Activated B cell treated with CpG ODN at 0.5 μM for 24 hours (primary cell): Measurements from ENCODE around the gene UBE3A. TPM values are rescaled to one million over a fixed set of nuclear protein-coding genes. Genes with fewer than 3 reads are reported as not detected.
"Not testable (repeated sequence)": the region's sequence is repeated elsewhere in the genome, so short reads cannot be mapped to it uniquely, and the experiment has no call there.

ENCODE experiments used
- ATAC-seq: fragments of 200-7000 bp; cut with Tn5 transposase; one replicate; pipeline ENCODE4 v1.10.0; 2021; ENCODE audit warnings: low read depth, mild to moderate bottlenecking, moderate library complexity
- CTCF ChIA-PET: fragments of 350-600 bp; sonication (Branson Sonifier 250); formaldehyde crosslinking; loops from one replicate; lab custom pipeline; 2021; ENCODE audit warnings: antibody characterized with exemption; lab: Charles Lee
- POLR2A ChIA-PET: fragments of 350-600 bp; sonication (Branson Sonifier 250); formaldehyde crosslinking; loops from one replicate; lab custom pipeline; 2021; ENCODE audit warnings: antibody characterized with exemption; lab: Charles Lee
- DNase-seq: peaks from one replicate; pipeline ENCODE4 v3.0.0; 2022
- H3K27ac Mint-ChIP-seq: one replicate; pipeline ENCODE4 v1.8.0; 2020; ENCODE audit warnings: mixed read lengths
- H3K27me3 Mint-ChIP-seq: one replicate; pipeline ENCODE4 v1.8.0; 2021; ENCODE audit warnings: mixed read lengths
- H3K36me3 Mint-ChIP-seq: one replicate; pipeline ENCODE4 v1.8.0; 2021; ENCODE audit warnings: low read depth, mixed read lengths
- H3K4me1 Mint-ChIP-seq: one replicate; pipeline ENCODE4 v1.8.0; 2021; ENCODE audit warnings: mixed read lengths
- H3K4me3 Mint-ChIP-seq: one replicate; pipeline ENCODE4 v1.8.0; 2020; ENCODE audit warnings: mild to moderate bottlenecking, mixed read lengths
- H3K9me3 Mint-ChIP-seq: one replicate; pipeline ENCODE4 v1.8.0; 2020; ENCODE audit warnings: mixed read lengths
- CTCF ChIP-seq: fragments of 200-600 bp; IDR thresholded peaks from one replicate; pipeline ENCODE4 v1.8.0; 2022; ENCODE audit warnings: antibody characterized with exemption, mild to moderate bottlenecking
- intact Hi-C: fragments of 100-400 bp; cut with micrococcal nuclease; formaldehyde crosslinking; loops from one replicate; pipeline ENCODE4 v1.15.1; 2024
- total RNA-seq: library from RNA; stranded (reverse); gene quantifications from 2 replicates; pipeline ENCODE4 v1.2.3, GENCODE V29; 2022

The UBE3A gene
- total RNA-seq, 1 donor from 2014 or later = 122 TPM

DNA sequence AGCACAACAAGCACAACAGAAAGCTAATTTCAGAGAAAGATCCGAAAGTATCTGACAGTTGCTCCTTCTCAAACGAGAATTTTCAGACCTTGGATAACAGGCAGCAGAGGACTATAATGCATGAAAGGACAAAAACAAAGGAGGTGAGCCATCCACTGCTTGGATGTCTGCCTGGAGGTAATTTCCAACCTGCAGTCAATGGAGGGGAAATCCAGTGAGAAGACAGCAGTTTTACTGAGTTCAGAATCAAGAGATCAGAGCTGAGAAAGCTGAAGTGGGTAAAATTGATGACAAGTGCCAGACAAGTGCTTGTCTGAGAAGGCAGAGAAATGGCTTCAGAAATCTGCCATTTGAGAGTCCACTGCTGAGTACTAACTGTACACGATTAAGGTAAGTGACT, 22.1 kb downstream of the UBE3A start:
- Mint-ChIP-seq H3K4me1 (peaks cover 77% of the 10 kb centered on the region), H3K27me3 (no peaks in the 10 kb centered on the region), H3K36me3 (peaks cover 38% of the 10 kb centered on the region), H3K9me3 (peaks cover 12% of the 10 kb centered on the region), H3K4me3 (no peak overlapping the region), H3K27ac (no peak overlapping the region)
- DNase-seq (no peak), ATAC-seq (no peak)
- intact Hi-C loops = loop anchor here (2.0 kb wide), 1 partner anchor 14 kb away; no protein-coding TSS in a partner anchor
- no peak for TF ChIP-seq CTCF
- CTCF ChIA-PET = no interaction called here
- POLR2A ChIA-PET = interaction anchor here (1.1 to 1.2 kb wide), 2 partner anchors 15 to 21 kb away, joined by 3 read pairs; no protein-coding TSS in a partner anchor

DNA sequence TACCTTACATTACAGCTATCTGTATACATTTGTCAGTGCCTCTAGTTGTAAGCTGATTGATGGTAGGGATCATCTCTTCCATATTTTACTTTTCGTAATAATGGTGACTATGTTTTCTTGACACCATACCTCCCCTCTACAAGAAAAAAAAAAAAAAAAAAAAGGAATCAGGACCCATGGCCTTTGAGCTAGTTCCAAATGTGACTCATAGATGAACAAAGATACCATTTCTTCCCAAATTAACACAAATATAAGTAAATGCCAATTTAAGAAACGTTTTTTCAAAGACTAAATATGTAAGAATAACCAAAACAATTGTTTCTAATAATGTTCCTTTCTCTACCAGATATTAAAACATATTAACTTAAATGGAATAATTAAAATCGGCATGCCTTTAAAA, 23.1 kb downstream of the UBE3A start:
- Mint-ChIP-seq H3K27me3 (no peaks in the 10 kb centered on the region), H3K9me3 (peaks cover 12% of the 10 kb centered on the region), H3K27ac (no peak overlapping the region), H3K36me3 (peaks cover 28% of the 10 kb centered on the region), H3K4me3 (no peak overlapping the region), H3K4me1 (peaks cover 77% of the 10 kb centered on the region)
- TF ChIP-seq CTCF = no peak
- ChIA-PET CTCF (interaction anchor here (0.6 kb wide), 1 partner anchor 61 kb away, joined by 3 read pairs; no protein-coding TSS in a partner anchor), POLR2A (no interaction called here)
- intact Hi-C loops = loop anchor here (2.0 kb wide), 1 partner anchor 15 kb away; no protein-coding TSS in a partner anchor
- no peak for ATAC-seq
- DNase-seq = no peak

GRCh38 chr15:25415217-25415616, 23.6 kb downstream of the UBE3A start:
- Mint-ChIP-seq H3K4me3 (no peak overlapping the region), H3K27ac (no peak overlapping the region), H3K4me1 (peaks cover 81% of the 10 kb centered on the region), H3K27me3 (no peaks in the 10 kb centered on the region), H3K36me3 (peaks cover 25% of the 10 kb centered on the region), H3K9me3 (peaks cover 12% of the 10 kb centered on the region)
- POLR2A ChIA-PET = no interaction called here
- intact Hi-C loops = no loop called here
- DNase-seq (no peak), ATAC-seq (no peak)
- CTCF ChIA-PET = interaction anchor here (0.6 kb wide), 1 partner anchor 62 kb away, joined by 3 read pairs; no protein-coding TSS in a partner anchor
- TF ChIP-seq CTCF = no peak

GRCh38 chr15:25410649-25411048, 28.2 kb downstream of the UBE3A start:
- DNase-seq (no peak), ATAC-seq (no peak)
- intact Hi-C loops = no loop called here
- Mint-ChIP-seq H3K9me3 (no peaks in the 10 kb centered on the region), H3K4me3 (no peak overlapping the region), H3K36me3 (peaks cover 12% of the 10 kb centered on the region), H3K4me1 (peaks cover 74% of the 10 kb centered on the region), H3K27me3 (no peaks in the 10 kb centered on the region), H3K27ac (no peak overlapping the region)
- POLR2A ChIA-PET = no interaction called here
- CTCF ChIA-PET = no interaction called here
- TF ChIP-seq CTCF = no peak

DNA sequence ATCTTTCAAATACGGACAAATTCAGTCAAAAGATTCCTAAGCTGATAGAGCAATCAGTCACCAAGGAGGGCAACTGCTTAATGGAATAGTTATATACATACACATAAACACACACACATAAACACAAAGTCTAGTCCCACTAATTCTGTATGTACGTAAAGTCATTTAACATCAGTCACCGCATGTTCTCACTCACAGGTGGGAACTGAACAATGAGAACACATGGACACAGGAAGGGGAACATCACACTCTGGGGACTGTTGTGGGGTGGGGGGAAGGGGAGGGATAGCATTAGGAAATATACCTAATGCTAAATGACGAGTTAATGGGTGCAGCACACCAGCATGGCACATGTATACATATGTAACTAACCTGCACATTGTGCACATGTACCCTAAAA, 29.1 kb downstream of the UBE3A start:
- H3K27me3 Mint-ChIP-seq, intact Hi-C loops, H3K9me3 Mint-ChIP-seq, H3K4me3 Mint-ChIP-seq, H3K27ac Mint-ChIP-seq, CTCF ChIA-PET, DNase-seq, POLR2A ChIA-PET, ATAC-seq: not testable (repeated sequence)
- peaks cover 20% of the 10 kb centered on the region for H3K36me3 Mint-ChIP-seq
- peaks cover 71% of the 10 kb centered on the region for H3K4me1 Mint-ChIP-seq

DNA sequence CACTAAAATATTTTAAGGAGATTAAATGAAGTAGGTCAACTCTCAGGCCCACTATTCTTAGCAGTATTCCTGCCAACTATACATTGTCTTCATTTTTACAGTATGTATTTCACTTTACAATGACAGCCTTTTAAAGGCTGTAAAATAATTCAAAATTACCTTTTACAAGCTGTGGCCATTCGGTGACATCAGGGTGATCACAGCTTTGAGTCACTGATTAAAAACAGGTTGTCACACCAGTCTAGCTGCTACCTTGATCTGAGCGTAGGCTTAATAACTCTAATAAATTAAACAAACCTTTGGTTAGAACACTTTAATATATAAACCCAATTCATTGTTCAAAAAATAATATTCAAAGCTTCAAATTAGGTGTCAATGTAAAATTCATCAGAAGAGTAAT, 29.9 kb downstream of the UBE3A start:
- intact Hi-C loops = no loop called here
- DNase-seq (no peak), ATAC-seq (no peak)
- Mint-ChIP-seq H3K4me1 (peaks cover 72% of the 10 kb centered on the region), H3K36me3 (peaks cover 28% of the 10 kb centered on the region), H3K27ac (no peak overlapping the region), H3K9me3 (peaks cover 3% of the 10 kb centered on the region), H3K27me3 (no peaks in the 10 kb centered on the region), H3K4me3 (no peak overlapping the region)
- ChIA-PET POLR2A (no interaction called here), CTCF (no interaction called here)
- TF ChIP-seq CTCF = no peak
